ENCODE results near the gene USP48. TPM values are rescaled to one million over a fixed set of nuclear protein-coding genes. Genes with fewer than 3 reads are reported as not detected.

The USP48 gene
- total and polyA plus RNA-seq, 2 of the 8 experiments (the other 6 are each of a cell fraction or from before 2014, with no cell fraction given), result 12.8 to 83.5 TPM

DNA sequence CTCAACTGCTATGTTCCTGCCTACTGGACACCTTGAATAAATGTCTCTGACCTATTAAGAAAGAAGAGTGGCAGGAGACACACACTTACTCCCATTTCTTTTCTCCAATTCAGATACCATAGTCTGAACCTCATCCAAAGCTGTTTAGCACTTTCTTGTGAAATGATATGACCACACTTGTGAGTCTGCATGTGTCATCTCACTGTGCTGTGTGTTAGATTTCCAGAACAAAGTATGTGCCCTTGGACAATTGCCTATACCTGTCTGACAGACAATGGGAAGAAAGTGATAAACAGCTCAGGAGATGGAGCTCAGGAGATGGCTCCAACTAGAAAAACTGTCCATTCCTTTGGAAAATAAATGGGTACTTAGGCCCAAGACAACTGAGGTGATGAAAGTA lies 48.4 kb downstream of the USP48 start (continued):
- no peak for TF ChIP-seq POU5F1 (IDR thresholded peaks at IDR 0.05; ENCODE audit: low read depth, low read length)
